ENCODE data around the gene KLHL29.

Gene KLHL29

DNA sequence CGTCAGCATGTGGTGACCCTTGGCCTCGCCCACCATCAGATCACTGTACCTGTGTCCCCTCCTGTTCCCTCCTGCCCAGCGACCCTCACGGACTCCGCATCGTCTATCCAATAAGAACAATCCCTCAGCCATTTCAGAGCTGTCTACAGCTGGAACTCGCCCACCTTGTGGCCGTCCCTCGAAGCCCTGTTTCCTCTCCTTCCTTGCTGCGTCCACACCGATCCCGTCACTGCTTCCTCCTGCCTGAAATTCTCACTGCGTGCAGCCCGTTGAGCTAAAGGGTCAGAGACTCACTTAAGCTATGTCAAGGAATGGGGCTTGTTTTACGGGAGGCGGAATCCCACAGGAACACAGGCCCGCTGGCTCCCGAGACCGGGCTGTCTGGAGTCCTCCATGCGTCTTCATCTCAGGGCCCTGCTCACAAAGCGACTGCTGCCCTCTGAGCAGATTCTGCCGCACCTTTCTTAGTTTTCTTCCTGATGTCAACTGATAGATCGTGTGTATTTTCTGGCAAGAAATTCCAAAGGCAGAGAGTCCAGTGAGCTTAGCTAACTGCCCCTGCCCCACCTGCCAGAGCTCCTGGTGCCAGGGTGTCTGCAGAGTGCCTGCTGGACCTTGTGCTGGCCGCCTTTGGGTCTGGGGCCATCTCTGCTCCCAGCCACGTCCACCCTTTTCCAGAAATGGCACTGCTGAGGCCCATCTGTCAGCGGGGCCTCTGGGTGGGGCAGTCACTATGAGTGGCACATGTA is 35.3 kb downstream of the KLHL29 start:
- TF ChIP-seq CTCF (IDR thresholded peaks at IDR 0.05), result no peak

- TF ChIP-seq CTCF (IDR thresholded peaks at IDR 0.05), result no peak
Observed at GRCh38 chr2:23420840-23421476, 36.0 kb downstream of the KLHL29 start.

DNA sequence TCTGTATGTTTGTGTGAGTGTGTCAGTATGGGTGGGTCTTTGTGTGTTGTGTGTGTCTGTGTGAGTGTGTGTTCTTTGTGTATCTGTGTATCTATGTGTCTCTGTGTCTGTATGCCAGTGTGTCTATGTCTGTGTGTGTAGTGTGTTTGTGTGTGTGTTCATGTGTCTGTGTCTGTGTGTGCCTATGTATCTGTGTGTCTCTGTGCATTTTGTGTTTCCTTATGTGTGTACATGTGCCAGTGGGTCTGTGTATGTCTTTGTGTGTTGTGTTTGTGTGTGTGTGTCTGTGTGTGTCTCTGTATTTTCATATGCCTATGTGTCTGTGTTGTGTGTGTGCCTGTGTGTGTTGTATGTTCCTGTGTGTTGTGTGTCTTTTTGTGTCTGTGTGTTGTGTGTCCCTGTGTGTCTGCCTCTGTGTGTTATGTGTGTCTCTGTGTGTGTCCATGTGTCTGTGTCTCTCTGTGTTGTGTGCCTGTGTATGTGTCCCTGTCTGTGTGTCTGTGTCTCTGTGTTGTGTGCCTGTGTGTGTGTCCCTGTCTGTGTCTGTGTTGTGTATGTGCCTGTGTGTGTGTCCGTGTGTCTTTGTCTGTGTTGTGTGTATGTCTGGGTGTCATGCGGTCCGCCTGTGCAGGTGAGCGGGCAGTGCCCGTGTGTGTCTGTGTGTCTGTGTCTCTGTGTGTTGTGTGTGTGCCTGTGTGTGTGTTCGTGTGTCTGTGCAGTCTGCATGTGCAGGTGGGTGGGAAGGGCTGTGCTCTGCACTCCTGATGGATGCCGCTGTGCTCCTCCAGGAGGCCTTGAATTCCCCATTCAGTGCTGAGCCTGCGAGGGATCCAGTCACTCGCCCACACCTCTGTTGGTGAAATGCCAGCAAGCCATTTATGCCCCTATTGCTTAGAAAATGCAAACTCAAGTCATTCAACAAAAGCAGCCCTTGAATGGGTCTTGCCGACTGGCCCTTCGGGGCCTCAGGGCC is 37.4 kb downstream of the KLHL29 start:
- TF ChIP-seq CTCF (IDR thresholded peaks at IDR 0.05), result no peak

GRCh38 chr2:23423062-23423872 is 38.3 kb downstream of the KLHL29 start:
- TF ChIP-seq CTCF (IDR thresholded peaks at IDR 0.05), result no peak

GRCh38 chr2:23423873-23424680 is 39.1 kb downstream of the KLHL29 start:
- TF ChIP-seq CTCF (IDR thresholded peaks at IDR 0.05), result no peak

DNA sequence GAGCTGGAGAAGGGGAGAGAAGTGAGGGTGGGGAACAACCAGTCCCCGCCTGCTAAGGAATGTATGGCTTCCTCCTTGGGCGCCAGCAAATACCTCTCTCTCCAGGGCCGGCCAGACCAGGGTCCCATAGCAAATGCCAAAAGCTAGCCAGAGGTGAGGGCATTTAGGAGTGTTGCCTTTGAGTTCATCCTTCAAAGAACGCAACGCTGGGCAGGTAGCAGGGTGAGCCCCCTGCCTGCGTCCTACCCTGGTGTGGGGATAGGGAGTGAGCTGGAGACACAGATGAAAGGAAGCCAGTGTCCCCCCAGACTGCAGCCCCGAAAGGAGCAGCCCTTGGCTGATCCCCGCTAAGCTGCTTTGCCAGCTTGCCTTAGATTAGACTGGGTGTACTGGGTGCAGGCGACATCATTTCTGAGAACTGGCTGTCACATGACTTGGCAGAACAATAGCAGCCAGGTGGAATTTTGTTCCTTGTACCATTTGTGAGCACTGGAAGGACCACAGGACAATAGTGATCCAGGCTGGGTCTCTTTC is 40.4 kb downstream of the KLHL29 start:
- no peak for TF ChIP-seq CTCF (IDR thresholded peaks at IDR 0.05)

All from LNCAP (cell line).